Hindlimb muscle (tissue), 1 donor: Measurements from ENCODE around the gene ASCC3. TPM values are rescaled to one million over a fixed set of nuclear protein-coding genes. Genes with fewer than 3 reads are reported as not detected.

ENCODE experiments used
- DNase-seq: peaks from one replicate; pipeline ENCODE4 v3.0.0-alpha.2; 2013
- polyA plus RNA-seq: library from polyadenylated mRNA; unstranded; fragments of 120-200 nt; gene quantifications from one replicate; pipeline ENCODE4 v1.2.1, GENCODE V29; 2013; ENCODE audit not compliant: insufficient read length

ASCC3 gene
- polyA plus RNA-seq, 1 donor, result 14.0 TPM

DNA sequence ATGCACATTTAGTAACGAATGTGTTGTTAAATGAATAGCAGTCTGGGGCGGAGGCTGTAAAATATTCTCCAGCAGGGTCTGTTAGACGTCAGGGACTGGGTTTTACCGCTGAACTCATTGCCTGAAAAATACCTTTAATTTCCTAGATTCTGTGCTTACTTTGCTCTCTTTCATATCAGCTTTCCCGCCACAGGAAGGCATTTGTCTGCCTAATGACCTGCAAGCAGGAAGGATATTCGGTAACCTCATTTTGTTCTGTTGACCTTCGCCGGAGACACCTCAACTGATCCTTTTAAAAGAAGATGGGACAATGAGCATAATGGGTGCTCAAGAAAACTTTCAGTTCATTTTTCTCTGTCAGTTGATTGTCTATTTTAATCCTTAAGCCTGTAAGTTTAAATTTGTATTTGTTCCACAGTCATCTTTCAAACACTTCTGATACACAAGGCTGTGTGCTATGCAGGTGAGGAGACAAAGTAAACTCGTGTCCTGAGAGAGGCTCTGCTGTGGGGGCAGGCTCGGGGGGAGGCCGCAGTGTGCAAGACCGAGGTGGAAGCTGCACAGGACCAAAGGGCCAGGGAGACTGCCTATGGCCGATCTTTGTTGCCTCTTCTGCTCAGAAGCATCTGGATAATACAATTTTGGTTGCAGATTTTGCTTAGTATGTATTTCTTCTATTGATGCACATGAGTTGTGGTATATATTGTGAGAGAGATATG, 389.0 kb downstream of the ASCC3 start:
- DNase-seq, result no peak

DNA sequence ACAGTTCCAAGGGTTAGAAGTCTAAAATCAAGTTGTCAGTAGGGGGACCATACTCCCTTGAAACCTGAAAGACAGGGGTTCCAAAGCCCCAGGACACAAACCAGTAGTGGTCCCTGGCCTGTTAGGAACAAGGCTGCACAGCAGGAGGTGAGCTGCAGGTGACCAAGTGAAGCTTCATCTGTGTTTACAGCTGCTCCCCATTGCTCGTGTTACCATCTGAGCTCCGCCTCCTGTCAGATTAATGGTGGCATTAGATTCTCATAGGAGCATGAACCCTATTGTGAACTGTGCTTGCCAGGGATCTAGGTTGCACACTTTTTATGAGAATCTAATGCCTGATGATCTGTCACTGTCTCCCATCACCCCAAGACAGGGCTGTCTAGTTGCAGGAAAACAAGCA, 391.1 kb downstream of the ASCC3 start:
- no peak for DNase-seq

DNA sequence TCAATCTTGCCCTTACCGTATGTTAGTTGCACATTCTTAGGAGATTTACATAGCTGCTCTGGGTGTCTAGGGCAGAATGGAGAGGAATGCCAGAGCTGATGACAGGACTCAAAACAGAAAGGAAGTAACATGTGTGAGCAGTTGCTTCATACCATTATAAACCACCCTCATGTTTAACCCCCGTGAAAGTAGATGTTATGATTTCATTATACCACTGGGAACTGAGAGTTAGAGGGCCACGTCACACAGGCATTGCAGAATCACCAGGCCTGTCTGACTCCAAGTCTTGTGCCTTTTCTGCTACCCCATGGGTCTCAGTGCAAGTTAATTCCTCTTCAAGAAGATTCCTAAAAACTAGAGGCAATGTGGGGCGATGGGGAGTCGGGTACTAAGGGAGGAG, 392.9 kb downstream of the ASCC3 start:
- DNase-seq, result no peak

DNA sequence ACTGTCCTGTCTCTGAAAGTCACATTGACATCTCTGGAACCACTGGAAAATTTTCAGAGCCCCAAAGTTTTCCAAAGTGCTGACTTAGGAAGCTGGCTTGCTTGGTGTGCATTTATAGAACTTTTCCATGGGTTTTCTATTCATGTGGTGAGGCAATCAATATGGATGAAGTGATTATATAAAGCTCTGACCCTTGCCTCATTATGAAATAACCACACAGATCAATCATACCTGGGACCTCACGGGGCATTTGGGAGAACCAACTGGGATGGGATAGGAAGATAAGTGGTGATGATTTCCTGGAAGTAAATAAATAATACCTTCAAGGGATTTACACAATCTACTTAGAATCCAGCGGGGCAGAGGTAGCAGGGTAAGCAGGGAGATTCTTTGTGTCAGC, 393.5 kb downstream of the ASCC3 start:
- DNase-seq, result no peak

DNA sequence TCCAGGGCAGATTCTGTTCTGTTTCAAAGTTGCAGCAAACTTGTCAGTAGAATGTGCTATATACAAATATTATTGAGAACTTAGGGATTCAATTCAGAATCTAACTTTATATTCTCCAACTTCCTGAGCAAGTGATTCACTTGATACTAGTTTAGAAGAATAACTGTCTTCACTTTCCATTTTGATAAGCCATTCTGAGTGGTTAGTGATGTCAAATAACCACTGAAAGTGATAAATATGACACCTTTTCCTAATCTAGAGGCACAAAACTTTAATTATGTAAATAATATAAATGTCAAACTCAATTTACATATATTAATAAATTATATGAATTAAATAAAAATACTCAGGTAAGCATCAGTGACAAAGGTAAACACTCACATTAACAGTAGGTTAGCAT, 395.9 kb downstream of the ASCC3 start:
- no peak for DNase-seq

DNA sequence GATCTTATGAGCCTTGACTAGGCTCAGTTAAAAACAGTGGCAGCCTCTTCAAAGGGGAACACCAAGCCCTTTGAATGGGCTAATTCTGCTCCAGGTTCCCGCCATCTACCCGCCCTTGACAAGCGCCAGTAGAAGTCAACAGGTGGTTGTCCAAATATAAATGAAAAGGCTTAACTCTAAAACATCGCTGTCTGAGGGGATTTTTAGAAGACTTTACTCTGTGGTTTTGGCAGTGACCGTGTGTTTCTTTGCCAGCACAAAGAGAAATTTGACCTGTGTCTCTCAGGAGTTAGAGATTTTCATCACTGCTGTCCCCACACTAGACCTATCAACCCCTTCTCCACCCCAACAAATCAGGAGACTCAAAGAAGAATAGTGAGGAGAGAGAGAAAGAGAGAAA, 396.7 kb downstream of the ASCC3 start:
- DNase-seq, result no peak

DNA sequence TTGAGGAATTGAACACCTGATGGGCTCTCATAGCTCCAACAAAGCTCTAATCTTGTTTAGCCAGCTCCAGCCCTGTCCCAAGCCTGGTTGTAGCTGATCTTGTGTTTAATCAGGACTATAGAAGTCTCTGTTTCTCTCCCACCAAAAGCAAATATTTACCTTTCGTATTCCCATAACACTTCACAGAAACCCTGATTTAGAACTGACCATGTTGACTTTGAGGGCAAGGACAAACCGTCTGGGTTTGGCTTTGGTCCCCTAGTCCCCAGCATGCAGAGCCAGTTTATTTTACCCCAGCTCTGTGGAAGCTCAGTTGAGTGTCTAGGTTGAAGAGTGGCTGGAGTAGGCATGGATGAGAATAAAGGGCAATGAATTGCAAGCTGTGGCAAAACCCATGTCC, 398.4 kb downstream of the ASCC3 start:
- no peak for DNase-seq

DNA sequence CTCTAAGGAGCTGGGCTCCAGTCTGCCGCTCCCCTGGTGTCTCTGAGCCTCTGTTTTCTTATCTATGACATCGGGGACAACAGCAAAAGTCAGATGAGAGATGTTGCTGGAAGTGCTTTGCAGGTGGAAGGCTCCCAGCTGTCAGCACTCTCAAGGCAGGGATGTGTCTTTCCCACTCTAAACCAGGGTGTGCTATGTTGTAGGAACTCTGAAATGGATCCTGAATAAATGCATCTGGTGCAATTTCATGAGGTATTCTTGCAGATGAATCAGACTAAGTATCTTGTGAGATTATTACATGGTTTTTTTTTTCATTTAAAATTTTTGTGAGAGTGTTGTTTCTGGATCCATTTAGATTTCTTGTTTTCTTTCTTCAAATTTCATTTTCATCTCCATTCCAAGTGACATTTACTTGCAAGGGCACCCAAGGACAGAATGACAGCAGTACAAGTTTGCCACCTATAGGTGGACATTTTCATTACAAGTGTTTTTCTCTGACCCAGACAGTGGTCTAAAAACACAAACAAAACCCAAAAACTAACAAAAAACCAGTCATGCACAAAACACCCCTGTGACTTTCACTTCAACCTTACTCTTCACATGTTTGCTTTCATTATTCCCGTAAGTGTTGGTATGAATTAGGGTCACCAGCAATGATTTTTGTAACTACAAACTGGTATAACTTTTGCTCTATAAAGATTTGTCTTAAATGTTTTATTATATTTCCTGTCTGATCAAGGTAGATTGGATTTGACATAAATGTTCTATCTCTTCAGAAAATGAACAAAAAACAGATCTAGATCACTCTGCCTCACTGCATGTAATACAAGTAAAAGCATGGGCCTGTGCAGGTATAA, 401.7 kb downstream of the ASCC3 start:
- DNase-seq, result peak; percentile 11

DNA sequence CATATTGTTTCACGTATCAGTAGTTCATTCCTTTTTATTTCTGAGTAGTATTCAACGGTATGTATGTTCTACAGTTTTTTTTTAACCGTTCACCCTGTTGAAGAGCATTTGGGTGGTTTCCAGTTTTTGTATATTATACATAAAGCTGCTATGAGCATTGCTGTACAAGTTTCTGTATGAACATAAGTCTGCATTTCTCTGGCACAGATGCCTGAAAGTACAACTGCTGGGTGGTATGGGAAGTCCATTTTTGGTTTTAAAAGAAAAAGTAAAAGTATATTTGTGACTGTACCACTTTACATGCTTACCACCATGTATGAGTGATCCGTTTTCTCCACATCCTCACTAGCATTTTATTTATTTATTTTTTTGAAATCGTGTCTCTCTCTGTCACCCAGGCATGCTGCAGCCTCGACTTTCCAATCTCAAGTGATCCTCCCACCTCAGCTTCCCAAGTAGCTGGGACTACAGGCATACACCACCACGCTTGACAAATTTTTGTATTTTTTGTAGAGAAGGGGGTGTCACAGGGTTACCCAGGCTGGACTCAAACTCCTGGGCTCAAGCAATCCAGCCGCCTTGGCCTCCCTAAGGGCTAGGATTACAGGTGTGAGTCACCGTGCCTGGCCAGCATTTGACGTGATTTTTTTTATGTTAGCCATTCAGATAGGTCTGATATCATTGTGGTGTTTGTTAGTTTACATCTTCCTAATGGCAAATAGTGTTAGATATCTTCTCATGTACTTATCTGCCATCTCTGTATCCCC, 405.4 kb downstream of the ASCC3 start:
- no peak for DNase-seq

DNA sequence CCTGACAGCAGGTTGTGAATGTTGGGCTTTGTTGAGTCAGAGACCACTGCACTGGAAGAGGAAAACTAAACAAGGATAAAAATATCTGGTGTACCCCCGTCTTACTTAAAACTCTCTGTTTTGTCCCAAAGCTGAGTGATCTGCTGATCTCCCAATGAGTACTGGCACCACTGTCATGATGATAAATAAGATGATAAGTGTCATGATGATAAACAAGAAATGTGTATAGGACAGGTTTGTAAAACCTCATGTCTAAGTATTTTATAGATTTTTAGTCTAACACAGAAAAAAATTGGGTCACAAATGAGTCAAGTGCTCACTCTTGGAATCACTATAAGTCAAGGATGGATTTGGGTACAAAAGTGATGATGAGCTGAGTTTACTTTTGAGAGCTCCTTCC, 407.9 kb downstream of the ASCC3 start:
- DNase-seq, result no peak

DNA sequence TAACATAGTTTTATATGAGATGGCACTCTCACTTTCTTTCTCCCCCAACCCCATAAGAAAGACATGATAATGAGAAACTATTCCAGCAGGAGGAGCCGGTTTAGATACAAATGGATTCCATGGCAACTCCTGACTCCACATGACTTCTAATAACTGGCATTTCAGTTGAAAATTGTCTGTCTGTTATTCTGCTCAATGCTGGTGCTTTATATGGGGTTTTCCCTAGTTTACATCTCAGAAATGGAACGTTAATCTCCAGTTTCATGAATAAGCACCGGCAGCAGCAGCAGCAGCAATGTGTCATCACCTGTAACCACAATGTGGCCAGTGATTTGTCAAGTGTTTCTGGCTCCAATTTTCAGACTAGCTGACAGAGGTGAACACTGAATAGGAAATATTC, 408.5 kb downstream of the ASCC3 start:
- no peak for DNase-seq

DNA sequence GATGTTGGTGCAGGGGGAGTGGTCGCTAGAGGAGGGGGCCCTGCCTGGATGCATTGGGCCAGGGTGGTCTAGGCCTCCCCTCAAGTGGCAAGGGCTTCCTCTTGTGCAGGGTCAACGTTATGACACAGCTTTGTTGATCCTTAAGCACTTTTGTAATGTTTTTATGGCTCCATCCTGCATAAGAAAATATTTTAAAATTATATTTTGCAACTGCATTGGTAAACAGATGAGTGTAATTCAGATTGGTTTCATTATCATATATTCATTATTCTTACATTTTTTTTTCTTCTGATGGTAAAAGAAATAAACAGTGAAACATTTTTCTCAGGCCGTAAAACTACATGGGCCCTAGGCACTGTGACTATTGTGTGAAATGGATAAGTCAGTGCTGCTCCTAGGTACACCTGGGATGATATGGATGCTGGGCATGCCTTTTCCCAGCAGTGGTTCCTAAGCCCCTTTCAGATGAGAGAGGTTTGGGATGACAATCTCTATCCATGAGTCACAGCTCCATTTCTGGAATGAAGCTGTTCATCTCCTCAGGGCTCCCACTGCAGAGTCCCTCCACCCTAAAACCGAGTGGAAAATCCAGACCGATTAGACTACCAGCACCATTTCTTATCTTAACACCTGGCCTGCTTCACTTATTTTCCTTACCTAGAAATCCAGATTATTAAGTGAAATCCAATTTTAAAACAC, 410.6 kb downstream of the ASCC3 start:
- no peak for DNase-seq

DNA sequence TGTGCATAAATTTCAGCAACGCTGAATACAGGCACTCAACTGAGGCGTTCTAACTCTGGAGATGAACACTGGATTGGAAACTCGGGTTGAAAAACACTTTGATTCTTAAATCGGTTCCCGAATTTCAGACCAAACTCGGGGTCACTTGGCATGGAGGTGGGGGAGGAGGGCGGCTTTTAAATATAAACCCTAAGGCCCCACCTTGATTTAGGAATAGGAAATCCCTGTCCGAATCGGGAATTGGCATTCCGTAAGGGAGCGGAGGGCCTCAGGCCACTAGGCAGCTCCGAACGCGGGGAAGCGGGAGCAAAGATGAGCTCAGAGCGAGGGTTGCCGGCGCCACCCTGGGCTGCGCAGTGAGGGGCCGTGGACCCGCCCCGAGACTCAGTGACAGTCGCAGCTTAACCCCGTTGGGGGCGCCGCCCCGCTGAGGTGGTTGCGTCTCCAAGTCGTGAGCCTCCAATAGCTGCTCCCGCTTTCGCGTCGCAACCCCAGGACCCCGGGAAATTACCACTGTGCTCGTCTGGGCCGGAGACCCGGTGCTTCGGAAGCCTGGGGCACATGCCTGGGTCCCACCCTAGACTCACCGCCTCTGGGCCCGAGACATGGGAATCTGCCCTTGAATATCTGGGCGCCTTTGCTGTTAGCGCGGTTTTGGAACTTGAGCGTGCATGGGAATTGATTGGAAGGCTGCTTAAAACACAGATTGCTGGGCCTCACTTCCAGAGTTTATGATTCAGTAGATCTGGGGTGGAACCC, 411.8 kb downstream of the ASCC3 start:
- no peak for DNase-seq

DNA sequence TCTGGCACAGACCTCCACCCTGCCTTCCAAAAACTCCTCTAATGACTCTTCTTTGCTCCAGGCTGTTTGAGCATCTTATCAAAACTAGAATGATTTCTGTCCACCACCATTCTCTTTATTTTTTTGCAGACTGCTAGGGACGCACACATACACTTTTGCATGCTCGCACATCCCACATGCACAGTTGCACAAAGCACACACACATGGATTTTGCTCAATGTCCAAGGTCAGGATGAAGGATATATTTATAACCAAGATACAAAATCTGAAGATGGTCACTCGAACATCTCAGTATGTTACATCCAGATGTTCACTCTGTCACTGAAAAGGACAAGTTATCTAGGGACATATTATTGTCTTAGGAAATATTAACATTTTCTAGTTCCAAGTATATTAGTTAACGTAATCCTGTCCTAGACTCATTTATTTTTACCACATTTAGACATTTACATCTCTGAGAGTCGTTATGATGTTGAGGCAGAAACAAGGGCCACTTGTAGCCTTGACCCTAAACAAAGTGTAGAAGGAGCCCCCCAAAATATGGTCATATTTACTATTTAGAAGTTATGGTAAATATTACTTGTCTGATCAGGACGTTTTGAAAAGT, 413.0 kb downstream of the ASCC3 start:
- no peak for DNase-seq

DNA sequence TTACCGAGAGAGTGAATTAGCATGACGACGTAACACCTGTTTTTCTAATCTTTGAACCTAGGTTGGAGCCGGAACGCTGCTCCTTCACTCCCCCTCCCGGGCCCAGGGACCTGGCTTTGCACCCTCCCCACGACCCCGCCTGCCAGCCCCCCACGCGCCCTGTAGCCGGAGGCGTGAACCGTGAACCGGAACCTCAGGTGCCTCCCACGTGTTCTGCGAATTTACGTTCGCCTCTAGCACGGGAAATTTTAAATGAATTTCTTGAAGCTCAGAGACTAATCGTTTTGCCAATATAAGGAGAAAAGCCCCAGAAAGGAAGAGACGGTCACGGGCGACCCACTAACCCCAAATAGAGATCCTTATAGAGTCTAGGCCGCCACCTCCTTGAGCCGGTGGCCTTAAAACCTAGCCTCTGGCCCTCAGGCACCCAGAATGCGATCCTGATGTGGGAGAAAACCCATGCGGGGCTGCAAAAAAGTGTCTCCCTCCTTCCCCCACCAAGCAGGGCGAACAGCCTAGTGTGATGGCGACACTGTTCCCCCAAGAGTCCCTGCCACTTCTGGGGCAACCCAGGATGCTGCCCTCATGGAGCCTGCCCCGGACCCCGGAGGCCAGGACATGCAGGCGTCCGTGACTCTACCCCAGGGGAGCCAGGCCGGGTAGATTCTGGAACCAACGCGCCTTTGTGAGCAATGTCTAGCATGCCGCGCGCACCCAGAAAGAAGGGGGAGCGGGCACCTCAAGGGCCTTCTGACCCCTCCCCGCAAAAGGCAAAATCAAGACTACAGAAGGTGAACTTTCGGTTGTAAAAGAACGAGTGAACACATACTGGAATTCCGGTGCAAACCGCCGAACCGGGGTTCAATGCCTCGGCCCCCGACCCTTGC, 413.8 kb downstream of the ASCC3 start:
- no peak for DNase-seq

DNA sequence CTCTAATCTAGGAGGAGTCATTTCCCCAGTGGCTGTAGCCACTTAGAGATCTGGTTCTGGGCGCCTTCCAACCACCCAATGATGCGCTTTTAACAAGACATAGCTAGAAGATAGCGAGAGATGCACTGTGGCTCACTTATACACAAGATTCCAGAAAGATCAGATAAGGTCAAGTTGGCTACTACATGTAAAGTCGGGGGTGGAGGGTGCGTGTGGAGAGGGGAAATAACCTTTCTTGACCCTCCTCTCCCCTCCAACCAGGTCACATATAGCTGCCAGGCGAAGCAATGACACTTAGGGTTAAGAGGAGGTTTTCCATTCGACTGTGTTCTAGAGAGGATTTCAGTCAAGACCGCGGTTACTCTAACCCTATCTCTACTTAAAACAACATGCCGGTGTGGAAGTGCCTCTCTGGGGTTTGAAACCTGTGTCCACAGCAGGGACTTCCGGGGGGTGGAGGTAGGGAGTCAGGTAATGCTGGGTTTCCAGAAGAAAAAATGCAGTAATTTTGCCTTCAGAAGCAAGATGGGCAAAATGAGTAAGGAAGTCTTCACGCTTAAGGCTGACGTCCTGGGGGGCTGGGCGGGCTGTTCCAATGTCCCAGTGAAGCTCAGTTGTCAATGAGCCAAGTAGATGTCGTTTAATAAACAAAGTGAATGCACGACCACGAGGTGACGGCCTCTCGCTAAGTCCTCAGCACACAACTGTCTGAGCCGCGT, 414.6 kb downstream of the ASCC3 start:
- DNase-seq, result no peak

DNA sequence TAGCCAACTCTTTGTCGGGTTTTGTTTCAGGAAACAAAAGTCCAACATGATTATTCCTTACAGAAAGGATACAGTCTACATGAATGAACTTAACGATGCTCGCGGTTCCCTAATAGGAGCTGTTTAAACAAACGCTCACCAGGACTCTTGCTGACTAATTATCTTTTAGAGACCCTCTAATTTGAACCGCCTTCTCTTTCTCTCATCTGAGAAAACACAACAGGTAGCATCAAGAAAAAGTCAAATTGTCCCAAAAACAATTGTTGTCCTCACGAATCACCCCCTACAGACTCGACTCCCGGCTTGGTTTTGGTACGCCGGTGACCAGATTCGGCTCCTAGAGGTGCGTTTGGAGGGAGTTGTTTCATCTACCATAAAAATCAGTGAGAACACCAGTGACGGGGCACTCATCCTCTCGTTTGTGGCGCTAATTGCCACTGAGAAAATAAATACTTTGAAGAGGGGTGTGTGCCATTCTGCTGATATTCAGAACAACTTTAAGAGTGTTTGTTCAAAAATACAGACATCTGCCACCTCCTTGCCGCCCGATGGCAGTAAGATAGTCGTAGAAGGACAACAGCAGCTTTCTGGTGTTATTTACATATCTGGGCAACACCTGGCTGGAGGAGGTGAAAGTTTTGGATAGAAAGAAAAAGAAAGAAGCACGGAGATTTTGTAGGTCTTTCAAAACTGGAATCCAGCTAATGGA, 415.3 kb downstream of the ASCC3 start:
- DNase-seq, result no peak

DNA sequence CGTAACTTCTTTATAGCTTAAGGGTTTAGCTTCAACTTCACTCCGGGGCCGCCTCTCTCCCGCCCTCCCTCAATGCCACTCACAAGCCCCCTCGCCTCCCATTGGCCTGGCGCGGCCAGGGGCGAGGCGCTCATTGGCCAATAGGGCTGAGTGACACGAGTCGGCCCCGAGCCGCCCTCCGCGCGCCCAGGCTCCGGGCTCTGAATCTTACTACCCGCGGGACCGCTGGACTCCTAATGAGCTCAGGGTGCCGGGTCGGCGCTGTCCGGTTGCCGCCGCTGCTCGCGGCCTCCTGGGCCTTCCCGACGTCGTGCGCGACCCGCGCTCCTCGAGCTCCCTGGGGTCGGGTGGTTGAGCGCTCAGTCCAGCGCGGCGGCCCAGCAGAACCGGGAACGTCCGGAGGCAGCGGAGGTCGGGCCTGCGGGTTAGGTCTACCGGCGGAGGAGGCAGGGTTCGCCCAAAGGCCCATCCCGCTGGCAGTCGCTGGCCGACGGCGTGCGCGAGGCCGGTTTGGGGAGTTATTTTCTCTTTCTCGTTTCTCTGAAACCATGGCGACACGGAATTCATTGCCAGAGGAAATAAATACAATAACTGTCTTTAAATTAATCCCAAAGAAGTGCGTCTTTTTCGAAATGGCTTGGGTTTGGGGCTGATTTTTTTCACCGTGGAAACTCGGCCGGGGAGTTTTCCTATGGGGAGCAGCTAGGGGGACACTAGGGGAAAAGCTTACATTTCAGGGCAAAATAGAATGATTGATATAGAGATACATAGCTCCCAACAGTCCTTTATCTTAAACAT, 416.0 kb downstream of the ASCC3 start, which contains the start of gene SIM1:
TSS of gene SIM1 (minus strand) at position 19 of the 798 bp plus-strand sequence. CDS start 1,453 bp downstream, outside the sequence.
- peak; percentile 86 for DNase-seq
